Right renal pelvis (tissue), 4 donors: Measurements from ENCODE around the gene MALRD1. TPM values are rescaled to one million over a fixed set of nuclear protein-coding genes. Genes with fewer than 3 reads are reported as not detected.

Source experiments
- DNase-seq, 4 donors: peaks; one replicate each; pipeline ENCODE4 v3.0.0-alpha.2; 2013; ENCODE audit warnings: low read depth in 4 of 4, low spot score in 3 of 4, missing footprints in 1 of 4
- polyA plus RNA-seq, 4 donors: library from polyadenylated mRNA; unstranded; fragments of 120-200 nt; gene quantifications; one replicate each; pipeline ENCODE4 v1.2.1, GENCODE V29; 2013; ENCODE audit not compliant: insufficient read length in 4 of 4

The MALRD1 gene
- polyA plus RNA-seq, 4 donors: 1.6 to 2.8 (median 2.4) TPM

DNA sequence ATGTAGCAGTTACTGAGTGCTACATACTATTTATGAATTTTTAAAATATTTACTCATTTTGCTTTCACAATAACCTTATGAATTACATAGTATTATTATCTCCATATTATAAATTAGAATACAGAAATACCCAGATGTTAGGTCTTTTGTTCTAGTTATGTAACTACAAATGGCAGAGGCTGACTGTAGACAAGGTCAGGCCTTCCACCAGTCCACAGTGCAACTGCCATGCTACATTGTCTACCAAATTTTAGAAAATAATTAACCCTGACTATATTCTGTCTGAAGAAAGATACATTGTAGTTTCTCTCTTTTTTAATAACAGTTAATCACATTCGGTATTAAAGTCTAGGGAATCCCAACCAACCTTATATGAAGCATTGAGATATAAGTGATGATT lies 280.9 kb downstream of the MALRD1 start:
- no peak for DNase-seq

DNA sequence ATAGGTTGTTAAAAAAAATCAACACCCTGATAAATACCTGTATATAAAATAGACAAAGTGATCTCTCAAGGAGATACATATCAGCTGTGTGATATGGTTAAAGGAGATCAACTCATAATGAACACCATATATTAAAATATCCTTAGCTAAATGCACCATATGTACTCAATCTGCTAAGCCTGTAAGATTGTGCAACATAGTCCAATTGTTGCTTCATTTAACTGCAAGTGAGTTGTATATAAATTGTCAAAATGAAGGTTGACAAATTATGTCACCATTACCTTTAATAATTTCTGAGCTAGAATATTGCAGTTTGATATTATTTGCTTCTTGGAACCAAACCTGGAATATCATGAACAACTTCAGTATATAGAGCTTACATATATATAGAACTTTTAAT lies 283.7 kb downstream of the MALRD1 start:
- no peak for DNase-seq

DNA sequence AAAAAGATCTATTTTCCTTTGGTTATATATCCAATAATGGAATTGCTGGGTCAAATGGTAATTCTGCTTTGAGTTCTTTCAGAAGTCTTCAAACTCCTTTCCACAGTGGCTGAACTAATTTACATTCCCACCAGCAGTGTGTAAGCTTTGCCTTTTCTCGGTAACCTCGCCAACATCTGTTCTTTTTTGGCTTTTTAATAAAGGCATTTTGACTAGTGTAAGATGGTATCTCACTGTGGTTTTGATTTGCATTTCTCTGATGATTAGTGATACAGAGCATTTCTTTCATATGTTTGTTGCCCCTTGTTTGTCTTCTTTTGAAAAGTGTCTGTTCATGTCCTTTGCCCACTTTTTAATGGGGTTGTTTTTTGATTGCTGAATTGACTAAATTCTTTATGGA lies 285.0 kb downstream of the MALRD1 start:
- DNase-seq: no peak

DNA sequence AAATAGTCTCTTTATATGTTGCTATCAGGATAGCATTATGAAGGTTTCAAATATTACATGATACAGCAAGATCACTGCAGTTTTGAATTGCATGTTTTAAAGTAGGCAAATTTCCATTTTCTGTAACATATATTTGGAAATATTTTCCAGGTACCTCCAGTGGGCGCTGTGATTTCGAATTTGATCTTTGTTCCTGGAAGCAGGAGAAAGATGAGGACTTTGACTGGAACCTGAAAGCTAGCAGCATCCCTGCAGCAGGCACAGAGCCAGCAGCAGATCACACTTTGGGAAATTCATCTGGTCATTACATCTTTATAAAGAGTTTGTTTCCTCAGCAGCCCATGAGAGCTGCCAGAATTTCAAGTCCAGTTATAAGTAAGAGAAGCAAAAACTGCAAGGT lies 299.0 kb downstream of the MALRD1 start:
- no peak for DNase-seq

DNA sequence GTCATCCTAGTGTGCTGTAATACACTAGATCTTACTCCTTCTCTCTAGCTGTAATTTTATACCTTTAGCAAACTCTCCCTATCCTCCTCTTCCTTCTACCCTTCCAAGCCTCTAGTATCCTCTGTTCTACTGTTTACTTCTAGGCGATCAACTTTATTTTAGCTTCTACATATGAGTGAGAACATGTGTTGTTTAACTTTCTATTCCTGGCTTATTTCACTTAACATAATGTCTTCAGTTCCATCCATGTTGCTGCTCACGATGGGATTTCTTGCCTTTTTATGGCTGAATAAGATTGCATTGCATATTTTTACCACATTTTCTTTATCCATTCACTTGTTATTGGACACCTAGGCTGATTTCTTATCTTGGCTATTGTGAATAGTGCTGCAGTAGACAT lies 318.6 kb downstream of the MALRD1 start:
- DNase-seq: no peak

DNA sequence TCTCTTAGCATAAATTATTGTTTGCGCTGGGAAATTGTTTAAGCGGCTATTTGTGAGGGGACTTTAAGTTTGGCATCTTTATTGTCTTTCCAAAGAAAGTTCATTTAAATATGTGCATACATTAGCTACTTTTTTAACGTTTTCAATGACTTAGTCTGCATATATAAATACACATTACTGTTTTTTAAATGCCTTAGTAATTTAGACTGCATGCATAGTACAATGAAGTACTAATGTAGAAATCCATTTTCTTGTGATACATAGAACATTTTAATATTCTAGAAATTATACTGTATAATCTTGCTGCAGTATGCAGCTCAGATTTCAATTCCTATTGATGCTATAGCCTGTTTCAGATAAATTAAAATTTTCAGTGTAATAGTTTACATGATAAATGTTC lies 325.4 kb downstream of the MALRD1 start:
- DNase-seq: no peak

DNA sequence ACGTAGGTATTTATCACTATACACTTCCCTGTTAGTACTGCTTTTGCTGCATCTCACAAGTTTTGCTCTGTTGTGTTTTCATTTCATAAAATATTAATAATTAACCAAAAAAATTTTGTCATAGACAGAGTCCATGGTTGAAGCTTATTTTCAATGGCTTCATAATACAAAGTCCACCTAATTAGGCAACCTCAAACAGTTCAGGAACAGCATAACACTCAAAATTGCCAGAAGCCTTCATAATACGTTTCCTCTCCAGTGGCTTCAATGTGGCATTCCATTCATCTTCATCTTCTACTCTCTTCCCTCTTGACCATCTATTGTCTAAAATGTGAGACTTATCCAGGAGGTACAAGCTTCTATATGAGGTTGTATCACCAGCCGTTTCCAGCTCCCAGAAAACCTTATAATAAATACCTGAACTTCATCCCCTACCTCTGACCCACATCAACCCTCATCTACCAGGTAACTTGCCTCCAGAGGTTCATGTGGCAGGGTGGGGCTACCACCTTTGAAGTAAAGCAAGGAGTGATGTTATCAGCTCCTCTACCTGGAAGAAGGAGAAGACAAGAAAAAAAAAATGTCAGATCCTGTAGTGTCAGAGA lies 337.3 kb downstream of the MALRD1 start:
- no peak for DNase-seq

DNA sequence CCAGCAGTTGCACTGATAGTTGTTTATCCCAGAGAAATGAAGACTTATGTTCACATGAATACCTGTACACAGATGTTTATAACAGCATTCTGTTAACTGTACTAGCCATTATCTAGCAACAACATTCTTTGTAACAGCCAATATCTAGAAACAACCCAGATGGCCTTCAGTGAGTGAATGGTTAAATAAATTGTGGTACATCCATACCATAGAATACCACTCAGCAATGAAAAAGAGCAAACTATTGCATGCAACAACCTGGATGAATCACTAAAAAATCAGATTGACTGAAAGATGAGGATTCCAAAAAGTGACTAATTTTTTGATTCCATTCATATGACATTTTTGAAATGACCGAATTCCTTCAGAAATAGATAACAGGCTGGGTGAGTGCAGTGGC lies 360.3 kb downstream of the MALRD1 start:
- no peak for DNase-seq

DNA sequence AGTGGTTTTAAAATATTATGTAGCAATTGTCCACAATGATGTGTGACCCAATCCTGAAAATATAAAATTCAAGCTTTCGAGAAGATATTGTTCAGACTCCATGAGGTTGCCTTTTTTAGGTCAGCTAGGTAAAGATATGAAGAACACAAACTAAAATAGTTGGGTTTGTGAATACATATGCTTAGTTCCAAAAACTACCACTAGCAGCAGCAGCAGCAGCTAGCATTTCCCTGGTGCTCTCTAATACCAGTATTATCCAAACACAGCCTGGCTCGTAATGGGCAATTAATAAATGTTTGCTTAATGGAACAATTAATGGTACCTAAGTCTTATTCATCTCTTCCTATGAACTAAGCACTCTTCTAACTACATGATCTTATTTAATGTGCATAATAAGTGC lies 362.5 kb downstream of the MALRD1 start:
- DNase-seq: no peak

DNA sequence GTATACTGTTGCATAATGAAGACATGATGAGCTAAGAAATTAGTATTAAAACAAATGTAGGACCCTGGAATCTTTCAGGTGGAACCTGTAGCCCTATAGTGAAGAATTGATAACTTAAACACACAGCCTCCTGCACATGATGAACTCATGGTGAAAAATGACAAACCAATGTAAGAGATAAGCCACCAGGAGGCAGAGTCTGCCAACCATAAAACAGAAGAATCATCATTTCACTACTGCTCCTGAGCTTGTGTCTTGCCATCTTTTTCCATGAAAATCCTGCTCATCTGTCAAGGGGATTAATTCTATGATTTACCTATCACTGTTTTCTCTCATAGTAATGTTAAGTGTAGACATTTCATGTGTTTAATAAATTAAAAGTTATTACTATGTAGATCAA lies 363.9 kb downstream of the MALRD1 start:
- no peak for DNase-seq

DNA sequence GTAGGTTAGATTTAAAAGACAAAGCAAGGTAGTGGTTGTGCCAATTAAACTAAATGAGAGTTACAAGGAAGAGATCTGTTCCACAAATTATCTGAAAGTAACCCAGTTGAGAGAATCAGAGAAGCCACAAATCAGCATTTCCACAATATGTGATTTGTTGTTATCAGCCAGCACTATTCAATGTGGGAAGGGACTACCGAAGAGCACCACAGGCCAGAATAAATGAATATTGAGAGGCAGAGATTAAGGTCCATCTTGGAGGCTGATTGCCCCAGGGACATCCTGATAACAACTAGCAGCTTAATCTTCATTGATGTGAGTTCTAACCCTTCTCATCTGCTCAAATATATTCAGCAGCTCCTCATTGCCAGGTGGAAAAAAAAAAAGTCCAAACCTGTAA lies 367.6 kb downstream of the MALRD1 start:
- no peak for DNase-seq

DNA sequence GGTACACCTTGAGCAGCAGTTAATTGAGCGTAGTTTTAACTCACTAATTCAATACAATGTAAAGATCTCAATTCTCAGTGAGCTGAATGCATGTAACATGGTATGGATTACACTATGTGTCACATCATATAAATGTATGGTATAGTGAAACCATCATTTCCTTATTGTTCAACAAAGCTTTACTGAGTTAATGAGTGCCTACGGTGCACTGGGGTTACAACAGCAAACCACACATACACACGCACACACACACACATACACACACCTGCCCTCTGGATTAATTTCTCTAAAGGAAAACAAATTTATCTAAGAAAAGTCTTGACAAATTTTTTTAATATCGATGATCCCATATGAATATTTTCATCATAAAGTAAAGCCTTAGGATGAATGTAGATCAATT lies 369.1 kb downstream of the MALRD1 start:
- no peak for DNase-seq

DNA sequence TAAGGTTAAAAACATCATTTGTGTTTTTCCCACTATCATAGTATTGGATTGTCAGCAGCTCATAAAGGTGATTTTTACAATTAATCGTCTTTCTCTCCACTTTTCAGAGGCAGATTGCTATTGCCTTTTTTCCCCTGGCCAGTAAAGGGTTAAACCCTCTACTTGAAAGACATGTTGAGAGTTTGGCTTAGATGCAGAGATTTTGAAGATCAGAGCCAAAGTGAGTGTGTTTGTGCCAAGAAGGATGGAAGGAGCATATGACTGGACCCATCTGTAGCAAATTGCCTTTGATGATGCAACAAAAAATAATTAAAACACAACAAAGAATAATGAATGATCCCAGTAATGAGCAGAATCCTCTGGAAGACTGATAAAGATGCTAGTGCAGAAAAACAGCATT lies 373.1 kb downstream of the MALRD1 start:
- DNase-seq: no peak

DNA sequence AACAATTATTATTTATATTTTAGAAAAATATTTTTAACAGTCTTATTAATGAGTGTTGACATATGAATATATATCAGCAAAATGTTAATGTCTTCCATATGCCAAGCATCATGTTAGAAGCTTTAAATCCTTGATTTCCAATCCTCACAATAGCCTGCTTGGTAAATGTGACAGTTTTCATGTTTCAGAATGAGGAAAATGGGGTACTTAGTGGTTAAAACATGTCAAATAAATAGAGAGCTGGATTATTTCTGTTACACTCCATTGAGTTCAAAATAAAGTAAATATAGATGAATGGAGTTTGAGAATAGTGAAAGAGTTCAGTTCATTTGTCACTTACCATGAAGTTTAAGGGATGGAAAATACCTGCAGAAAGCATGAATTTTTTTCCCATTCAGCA lies 377.4 kb downstream of the MALRD1 start:
- no peak for DNase-seq

DNA sequence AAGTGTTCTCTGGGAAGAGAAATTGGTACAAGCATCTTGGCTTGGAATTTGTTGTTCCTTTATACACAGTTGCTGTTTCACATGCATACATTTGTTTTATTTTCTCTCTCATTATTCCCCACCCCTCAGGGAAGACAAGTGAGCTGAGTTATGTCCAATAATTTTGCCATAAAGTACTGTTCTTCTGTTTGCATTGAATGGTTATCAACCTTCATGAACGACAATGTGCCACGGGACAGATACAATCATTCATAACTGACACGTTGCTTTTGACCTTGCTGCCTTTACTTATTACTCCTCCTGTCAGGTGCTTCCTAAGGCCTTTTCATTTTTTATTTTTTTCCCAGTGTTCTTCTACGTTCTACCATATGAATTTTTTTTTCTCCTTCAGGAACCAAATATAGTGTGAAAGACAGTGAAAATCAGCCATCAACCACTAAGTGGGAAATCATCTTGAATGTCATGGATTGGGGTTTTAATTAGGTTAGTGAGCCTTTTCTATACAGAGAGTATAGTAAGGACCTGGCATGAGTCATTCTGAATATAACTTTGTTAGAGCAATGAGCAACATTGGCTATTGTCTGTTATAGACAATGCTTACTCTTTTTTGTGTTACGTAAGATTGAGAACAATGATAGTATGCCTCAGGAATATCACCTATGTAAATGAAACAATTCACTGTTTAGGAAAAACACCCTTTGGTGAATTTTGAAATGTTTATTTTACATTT lies 383.2 kb downstream of the MALRD1 start:
- no peak for DNase-seq

DNA sequence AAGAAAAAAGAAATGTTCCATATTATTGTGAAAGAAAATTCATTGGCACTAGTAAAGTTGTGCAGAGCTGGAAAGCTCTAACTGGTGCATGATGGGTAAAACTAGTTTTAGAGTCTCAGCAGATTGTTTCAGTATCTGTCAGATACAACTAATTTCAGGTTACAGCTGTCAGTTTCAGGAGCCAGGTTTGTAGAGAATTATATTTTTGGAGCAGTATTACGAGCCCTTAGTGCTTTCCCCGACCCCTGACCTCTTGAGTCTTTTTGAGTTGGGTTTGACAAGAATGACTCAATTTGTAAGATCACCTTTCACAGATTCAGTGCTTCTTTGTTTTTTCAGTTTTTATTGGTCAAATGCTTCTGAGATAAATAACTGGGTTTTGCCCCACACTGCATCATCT lies 401.3 kb downstream of the MALRD1 start:
- DNase-seq: no peak

DNA sequence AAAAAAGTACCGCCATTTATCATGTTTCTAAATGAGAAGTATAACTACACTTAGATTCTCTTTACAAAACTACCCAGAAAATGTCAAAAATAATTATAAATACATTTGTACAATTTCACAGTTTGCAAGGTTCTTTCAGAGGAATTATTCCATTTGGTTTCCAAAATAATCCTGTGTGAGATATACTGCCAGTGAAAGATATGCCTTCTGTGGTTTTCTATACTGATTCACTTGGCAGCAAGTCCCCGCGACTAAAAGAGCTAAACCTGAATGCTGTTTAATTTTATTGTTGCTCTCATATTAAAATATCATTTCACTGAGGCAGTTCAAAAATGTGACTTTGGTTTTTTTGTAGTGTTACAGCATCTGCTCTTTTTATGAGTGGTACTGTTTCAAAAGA lies 402.8 kb downstream of the MALRD1 start:
- no peak for DNase-seq

DNA sequence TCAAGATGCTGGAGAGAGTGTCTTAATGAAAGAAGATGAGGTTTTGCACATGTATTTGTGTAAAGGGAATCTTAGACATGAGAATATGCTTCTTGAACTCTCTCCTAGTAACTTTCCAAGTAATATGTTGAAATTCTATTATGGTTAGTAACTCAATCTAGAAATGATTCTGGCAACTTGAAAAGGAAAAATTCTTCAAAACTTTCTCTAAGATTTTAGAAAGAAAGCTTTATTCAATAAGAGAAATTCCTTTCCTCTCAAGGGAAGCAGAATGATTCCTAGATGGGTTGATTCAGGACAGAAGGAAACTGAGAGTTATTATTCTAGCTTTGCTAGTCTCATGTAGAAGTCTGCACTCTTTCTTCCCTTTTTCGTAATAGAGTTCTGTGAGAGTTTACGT lies 403.3 kb downstream of the MALRD1 start:
- DNase-seq: no peak

DNA sequence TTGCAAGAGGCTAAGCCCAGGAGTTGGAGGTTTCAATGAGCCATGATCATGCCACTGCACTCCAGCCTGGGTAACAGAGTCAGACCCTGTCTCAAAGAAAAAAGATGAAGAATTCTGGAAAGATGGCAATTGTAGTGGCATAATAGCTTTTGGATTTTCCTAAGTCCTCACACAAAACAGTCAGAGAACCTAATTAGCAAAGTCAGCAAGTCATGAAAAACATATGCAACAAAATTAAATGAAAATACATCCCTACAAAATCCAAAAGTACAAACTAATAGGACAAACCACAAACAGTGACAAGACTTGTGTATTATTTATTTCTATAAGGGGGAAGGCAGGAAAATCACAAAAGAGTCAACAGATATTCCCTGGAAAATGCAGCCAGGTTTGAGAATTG lies 405.4 kb downstream of the MALRD1 start:
- DNase-seq: no peak

DNA sequence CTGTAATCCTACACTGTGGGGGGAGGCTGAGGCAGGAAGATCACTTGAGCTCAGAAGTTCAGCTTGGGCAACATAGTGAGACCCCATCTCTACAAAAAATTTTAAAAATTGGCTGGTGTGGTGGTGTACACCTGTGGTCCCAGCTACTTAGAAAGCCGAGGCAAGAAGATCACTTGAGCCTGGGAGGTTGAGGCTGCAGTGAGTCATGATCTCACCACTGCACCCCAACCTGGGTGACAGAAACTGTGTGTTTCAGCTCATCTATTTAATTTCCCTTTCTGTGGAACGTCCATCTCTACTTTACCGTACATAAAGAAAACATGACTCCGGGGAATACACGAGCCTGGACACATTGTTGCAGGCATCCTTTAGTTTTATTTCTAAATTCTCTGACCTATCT lies 413.0 kb downstream of the MALRD1 start:
- DNase-seq: no peak

DNA sequence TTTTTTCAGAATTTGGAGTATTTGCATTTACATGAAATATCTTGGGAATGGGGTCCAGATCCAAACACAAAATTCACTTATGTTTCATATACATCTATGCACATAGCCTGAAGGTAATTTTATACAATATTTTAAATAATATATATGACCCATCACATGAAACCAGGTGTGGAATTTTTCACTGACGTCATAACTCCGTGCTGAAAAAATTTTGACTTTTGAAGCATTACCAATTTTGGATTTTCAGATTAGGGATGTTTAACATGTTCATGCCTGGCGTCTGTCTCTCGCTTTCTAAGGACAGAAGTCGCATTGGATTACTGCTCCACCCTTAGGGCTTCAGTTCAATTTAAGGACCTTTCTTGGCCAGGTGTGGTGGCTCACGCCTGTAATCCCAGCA lies 418.1 kb downstream of the MALRD1 start:
- DNase-seq: no peak

DNA sequence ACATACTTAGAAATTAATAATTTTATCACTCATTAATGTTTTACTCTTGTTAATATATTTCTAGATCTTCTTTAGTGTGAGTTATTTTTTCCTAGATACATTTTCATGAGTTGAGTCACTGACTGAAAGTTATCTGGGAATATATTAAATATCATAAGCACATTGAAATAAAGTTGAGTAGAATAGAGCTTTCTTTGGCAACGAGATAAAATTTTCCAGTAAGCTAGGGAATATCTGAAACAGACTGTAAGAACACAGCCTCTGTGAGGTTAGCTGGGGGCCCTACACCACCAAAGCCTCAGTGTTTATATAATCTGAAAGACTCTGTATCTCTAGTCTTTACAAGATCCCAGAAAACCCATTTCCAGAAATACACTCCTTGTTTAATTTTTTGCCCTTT lies 419.8 kb downstream of the MALRD1 start:
- DNase-seq: no peak

DNA sequence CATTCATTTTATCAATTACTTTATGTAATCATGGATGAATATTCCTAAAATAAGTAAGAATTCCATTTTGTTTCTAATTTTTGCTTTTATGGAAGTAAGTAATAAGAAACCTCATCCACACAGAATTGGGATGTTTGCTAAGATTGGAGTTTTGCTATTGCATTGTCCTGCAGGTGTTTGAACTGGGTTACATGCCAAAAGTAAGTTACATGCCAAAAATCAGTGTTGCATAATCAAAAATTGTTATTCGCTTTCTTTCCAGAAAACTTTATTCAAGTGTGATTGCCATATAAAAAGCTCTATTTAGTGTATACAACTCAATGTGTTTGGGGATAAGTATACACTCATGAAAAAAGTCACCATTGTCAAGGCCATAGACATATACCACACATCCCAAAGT lies 420.9 kb downstream of the MALRD1 start:
- DNase-seq: no peak
